Measurements from ENCODE around the gene PPM1K.

DNA sequence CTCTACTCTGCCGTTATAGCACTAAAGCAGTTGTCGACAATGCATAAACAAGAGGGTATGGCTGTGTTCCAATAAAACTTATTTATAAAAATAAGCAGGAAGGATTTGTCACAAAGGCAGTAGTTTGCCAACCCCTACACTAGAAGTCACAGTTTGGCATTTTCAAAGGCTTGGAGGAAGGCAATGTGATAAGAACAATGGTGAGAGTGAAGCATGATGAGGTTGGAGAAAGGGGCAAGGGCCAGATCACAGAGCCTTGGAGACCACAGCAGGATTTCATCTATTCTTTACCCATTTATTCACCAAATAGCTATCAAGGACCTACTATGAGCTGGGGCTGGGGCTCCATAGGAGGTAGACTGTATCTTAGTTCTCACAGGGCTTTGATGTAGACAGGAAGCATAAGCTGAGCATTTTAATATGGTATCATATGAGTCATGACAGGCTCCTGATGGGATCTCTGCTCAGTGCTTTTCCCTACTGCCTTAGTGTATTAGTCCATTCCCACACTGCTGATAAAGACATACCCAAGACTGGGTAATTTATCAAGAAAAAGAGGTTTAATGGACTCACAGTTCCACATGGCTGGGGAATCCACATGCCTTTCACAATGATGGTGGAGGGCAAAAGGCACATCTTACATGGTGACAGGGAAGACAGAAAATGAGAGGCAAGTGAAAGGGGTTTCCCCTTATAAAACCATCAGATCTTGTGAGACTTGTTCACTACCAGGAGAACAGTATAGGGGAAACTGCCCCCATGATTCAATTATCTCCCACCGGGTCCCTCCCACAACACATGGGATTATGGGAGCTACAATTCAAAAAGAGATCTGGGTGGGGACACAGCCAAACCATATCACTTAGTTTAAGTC is 58.9 kb downstream of the PPM1K start:
- TF ChIP-seq EZH2 (IDR thresholded peaks at IDR 0.05; ENCODE audit: low read depth, unreplicated experiment) (no peak), EZH2phosphoT487 (IDR thresholded peaks at IDR 0.05; ENCODE audit: unreplicated experiment) (no peak), ZNF331 (CRISPR knock-in tag; IDR thresholded peaks at IDR 0.05; ENCODE audit: low read depth) (no peak), CREB1 (CRISPR knock-in tag; IDR thresholded peaks at IDR 0.05; ENCODE audit: low read depth) (no peak), POLR2AphosphoS5 (IDR thresholded peaks at IDR 0.05; ENCODE audit: low read depth) (no peak)
- TF ChIP-seq, protein P1, sequence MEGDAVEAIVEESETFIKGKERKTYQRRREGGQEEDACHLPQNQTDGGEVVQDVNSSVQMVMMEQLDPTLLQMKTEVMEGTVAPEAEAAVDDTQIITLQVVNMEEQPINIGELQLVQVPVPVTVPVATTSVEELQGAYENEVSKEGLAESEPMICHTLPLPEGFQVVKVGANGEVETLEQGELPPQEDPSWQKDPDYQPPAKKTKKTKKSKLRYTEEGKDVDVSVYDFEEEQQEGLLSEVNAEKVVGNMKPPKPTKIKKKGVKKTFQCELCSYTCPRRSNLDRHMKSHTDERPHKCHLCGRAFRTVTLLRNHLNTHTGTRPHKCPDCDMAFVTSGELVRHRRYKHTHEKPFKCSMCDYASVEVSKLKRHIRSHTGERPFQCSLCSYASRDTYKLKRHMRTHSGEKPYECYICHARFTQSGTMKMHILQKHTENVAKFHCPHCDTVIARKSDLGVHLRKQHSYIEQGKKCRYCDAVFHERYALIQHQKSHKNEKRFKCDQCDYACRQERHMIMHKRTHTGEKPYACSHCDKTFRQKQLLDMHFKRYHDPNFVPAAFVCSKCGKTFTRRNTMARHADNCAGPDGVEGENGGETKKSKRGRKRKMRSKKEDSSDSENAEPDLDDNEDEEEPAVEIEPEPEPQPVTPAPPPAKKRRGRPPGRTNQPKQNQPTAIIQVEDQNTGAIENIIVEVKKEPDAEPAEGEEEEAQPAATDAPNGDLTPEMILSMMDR (conservative IDR thresholded peaks at IDR 0.05; ENCODE audit: low read depth in 2 of 2) = no peak
- TF ChIP-seq, protein P2, sequence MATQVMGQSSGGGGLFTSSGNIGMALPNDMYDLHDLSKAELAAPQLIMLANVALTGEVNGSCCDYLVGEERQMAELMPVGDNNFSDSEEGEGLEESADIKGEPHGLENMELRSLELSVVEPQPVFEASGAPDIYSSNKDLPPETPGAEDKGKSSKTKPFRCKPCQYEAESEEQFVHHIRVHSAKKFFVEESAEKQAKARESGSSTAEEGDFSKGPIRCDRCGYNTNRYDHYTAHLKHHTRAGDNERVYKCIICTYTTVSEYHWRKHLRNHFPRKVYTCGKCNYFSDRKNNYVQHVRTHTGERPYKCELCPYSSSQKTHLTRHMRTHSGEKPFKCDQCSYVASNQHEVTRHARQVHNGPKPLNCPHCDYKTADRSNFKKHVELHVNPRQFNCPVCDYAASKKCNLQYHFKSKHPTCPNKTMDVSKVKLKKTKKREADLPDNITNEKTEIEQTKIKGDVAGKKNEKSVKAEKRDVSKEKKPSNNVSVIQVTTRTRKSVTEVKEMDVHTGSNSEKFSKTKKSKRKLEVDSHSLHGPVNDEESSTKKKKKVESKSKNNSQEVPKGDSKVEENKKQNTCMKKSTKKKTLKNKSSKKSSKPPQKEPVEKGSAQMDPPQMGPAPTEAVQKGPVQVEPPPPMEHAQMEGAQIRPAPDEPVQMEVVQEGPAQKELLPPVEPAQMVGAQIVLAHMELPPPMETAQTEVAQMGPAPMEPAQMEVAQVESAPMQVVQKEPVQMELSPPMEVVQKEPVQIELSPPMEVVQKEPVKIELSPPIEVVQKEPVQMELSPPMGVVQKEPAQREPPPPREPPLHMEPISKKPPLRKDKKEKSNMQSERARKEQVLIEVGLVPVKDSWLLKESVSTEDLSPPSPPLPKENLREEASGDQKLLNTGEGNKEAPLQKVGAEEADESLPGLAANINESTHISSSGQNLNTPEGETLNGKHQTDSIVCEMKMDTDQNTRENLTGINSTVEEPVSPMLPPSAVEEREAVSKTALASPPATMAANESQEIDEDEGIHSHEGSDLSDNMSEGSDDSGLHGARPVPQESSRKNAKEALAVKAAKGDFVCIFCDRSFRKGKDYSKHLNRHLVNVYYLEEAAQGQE (IDR thresholded peaks at IDR 0.05; ENCODE audit: unreplicated experiment) = no peak

All from GM23338 (cell line).